ENCODE measurements around the gene NFIC.
"Not testable (repeated sequence)": the region's sequence is repeated elsewhere in the genome, so short reads cannot be mapped to it uniquely, and the experiment has no call there.

The NFIC gene

DNA sequence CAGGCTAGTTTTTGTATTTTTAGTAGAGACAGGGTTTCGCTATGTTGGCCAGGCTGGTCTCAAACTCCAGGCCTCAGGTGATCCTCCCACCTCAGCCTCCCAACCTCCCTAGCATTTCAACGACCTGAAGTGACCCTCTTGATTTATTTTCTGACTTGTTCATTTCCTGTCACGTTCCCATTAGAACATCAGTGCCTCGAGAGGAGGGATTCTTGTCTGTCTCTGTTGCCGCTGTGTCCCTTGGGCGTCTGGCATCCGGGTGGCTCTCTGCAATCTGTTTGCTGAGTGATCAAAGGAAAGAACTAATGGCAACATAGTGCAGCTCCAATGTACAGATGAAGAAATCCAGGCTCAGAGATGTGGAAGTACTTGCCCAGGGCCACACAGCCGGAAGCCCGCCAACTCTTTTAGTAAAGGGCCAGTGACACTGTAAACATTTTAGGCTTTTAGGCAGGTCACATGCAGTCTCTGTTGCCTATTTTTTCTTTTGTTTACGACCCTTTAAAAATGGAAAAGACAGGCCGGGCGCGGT is 47.5 kb downstream of the NFIC start:
- in situ Hi-C loops (cut with MboI; ENCODE audit: low sequenced_read_pairs), result no loop called here

DNA sequence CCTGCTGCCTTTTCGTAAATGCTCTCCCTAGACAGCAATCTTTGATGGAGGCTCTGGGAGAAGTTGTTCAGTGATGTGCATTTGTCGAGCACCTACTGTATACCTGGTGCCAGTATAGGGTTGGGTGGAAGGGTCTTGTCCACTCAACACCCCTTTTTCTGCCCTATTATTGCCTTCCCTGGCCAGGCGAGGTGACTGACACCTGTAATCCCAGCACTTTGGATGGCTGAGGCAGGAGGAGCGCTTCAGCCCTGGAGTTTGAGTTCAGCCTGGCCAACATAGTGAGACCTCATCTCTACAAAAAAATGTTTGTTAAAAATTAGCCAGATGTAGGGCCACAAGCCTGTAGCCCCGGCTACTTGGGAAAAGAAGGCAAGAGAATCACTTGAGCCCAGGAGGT is 49.3 kb downstream of the NFIC start:
- in situ Hi-C loops (cut with MboI; ENCODE audit: low sequenced_read_pairs), result no loop called here

DNA sequence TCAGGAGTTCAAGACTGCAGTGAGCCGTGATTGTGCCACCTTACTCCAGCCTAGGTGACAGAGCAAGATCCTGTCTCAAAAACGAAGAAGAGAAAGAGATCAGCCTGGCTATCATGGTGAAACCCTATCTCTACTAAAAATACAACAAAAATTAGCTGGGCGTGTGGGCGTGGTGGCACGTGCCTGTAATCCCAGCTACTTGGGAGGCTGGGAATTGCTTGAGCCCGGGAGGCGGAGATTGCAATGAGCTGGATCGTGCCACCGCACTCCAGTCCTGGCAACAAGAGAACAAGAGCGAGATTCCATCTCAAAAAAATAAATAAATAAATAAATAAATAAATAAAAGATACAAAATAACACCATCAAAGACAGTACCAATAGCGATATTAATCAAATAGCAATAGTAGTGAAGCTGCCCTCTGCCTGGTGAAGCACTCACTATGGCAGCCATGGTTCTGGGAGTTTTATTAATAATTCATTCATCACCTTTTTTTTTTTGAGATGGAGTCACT is 53.9 kb downstream of the NFIC start:
- in situ Hi-C loops (cut with MboI; ENCODE audit: low sequenced_read_pairs), result no loop called here

DNA sequence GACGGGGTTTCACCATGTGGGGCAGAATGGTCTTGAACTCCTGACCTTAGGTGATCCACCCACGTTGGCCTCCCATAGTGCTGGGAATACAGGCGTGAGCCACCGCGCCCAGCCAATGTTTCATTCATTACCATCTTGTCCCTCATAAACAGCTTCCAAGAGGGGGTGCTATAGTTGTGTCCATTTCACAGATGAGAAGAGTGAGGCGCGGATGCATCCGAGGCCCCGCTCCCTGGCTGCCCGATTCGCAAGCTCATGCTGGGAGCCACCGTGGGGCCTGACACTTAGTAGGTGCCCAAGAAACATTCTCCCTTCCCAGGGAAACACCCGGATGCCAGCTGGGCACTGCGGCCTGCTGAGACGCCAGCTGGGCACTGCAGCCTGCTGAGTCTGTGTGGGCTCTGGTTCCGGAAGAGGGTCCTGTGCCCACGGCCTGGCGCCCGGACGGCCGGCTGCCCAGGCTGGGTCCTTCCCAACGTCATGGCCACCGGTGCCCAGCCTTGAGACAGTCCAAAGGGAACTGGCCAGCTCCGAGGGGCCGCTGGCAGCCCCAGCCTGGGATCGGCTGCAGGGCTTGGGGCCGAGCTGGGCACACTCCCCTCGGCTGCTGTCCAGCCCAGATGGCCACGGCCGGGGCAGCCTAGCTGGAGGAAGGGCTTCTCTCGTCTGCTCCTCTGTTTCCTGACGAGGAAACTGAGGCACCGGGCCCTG is 54.7 kb downstream of the NFIC start:
- in situ Hi-C loops (cut with MboI; ENCODE audit: low sequenced_read_pairs), result no loop called here

DNA sequence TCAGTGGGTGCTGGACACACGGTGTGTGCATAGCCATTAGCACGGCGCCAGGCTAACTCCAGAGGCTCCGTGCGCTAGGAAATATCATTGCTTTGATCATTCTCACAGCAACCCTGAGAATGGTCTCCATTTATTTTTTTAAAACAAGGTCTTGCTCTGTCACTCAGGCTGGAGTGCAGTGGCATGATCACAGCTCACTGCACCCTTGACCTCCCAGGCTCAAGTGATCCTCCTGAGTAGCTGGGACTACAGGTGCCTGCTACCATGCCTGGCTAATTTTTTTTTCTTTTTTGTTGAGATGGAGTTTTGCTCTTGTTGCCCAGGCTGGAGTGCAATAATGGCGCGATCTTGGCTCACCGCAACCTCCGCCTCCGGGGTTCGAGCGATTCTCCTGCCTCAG is 55.3 kb downstream of the NFIC start:
- in situ Hi-C loops (cut with MboI; ENCODE audit: low sequenced_read_pairs), result not testable (repeated sequence)

DNA sequence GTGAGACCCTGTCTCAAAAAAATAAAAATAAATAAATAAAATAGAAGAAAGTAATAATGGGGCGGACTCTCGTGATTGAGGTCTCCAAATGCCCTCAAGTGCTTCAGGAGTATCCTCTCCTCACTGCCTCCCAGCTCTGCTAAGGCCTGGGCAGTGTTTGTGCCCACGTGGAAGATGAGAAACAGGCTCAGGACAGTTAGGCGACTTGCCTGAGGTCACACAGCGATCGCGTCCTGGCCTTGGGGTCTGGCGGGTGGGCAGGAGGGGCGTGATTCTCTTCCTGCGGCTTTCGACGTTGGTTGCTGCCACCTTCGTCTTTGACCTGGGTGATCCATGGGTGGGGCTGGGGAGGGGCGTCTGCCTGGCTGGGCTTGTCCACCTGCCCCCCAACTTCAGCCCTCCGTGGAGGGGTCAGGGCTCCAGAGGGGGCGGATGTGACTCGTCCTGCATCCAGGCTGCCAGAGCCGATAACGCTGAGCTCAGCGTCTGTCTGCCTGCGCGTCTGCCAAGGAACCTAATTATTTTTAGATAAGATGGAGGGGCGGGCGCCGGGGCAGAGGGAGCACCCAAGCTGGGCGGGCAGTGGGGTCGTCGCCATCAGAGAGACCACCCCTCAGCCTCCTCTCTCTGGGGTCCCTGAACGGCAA is 56.9 kb downstream of the NFIC start:
- in situ Hi-C loops (cut with MboI; ENCODE audit: low sequenced_read_pairs), result no loop called here

DNA sequence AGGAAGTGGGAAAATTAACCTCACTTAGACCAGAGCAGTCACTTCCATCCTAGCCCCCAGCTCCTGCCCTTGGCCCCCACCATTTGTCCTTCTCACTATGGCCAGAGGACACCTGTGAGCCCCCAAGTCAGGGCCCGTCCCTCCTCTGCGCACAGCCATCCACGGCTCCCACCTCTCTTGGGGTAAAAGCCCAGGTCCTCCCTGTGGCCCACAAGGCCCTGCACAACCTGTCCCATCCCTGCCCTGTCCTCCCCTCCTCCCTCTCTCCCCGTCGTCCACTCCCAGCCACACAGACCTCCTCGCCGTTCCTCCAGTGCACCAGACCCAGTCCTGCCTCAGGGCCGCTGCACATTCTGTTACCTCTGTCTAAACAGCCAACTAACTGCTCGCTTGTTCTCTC is 60.0 kb downstream of the NFIC start:
- in situ Hi-C loops (cut with MboI; ENCODE audit: low sequenced_read_pairs), result no loop called here

DNA sequence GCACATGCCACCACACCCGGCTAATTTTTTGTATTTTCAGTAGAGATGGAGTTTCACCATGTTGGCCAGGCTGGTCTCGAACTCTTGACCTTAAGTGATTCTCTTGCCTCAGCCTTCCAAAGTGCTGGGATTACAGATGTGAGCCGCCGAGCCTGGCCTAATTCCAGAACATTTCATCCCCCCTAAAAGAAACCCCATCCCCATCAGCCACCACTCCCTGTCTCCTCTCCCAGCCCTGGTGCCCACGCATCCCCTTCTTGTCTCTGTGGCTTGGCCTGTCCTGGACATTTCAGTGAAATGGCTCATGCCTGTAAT is 63.9 kb downstream of the NFIC start:
- in situ Hi-C loops (cut with MboI; ENCODE audit: low sequenced_read_pairs), result not testable (repeated sequence)

DNA sequence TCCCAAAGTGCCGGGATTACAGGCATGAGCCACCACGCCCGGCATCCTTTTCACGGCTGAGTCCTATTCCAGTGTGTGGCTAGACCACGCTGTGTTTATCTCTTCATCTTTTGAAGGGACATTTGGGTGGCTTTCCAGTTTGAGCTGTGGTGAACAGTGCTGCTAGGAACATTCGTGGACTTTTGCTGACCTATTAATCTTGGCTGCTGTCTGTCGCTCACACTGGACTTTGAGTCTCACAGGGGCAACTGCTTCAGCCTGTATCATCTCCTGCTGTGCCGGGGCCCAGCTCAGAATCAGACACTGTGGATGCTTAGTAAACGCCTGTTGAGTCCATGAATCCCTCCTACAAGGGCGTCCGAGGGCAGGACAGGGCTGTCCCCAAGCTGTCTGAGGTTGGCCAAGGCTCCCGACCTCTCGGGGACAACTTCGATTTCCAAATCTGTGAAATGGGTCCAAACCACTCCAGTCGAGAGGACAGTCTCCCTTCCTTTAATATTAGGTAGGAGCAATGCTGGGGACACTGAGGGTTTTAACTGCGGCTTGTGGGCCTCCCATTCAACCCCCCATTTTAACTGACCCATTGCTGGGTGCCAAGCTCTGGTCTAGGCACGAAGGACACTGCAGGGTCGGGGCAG is 65.5 kb downstream of the NFIC start:
- in situ Hi-C loops (cut with MboI; ENCODE audit: low sequenced_read_pairs), result no loop called here

DNA sequence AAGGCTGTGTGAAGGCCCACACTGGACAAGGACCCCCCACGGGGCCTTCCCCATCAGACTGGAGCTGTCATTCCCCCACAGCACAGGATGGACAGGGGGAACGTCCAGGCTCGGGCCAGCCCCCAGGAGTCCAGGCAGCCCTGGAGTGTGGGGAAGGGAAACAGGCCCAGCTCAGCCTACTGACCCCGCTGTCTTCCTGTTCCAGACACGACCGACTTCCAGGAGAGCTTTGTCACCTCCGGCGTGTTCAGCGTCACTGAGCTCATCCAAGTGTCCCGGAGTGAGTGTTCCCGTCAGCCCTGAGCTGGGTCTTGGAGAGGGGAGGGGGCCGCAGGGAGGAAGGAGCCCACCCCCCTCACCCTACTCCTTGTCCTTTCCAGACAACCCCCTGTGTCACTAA is 66.9 kb downstream of the NFIC start:
- in situ Hi-C loops (cut with MboI; ENCODE audit: low sequenced_read_pairs), result no loop called here

DNA sequence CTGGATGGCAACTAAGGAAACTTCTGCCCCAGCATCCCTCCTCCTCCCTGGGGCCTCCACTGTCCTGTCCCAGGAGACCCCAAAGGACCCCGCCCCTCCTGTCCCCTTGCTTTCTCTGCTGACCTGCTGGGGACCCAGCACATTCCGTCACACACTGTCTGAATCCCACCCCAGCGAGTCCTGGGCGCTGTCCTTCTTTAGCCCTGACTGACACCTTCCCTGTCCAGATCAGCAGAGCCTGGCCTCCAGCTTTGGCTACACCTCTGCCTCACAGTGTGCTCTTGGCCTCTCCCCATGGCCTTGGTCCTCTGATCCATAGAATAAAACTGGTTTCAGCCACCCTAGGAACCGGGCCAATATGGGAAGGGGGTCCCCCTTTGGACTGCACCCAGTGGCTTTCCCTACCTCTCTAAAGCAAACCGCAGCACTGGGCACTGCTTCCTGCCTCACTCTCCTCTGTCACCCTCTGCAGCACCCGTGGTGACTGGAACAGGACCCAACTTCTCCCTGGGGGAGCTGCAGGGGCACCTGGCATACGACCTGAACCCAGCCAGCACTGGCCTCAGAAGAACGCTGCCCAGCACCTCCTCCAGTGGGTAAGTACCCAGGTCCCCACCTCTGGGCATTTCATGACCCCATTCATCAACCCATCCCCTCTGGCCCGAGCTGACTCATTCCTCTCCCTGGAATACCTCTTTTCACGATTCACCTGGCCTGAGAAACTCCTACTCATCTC is 67.6 kb downstream of the NFIC start:
- in situ Hi-C loops (cut with MboI; ENCODE audit: low sequenced_read_pairs), result no loop called here

DNA sequence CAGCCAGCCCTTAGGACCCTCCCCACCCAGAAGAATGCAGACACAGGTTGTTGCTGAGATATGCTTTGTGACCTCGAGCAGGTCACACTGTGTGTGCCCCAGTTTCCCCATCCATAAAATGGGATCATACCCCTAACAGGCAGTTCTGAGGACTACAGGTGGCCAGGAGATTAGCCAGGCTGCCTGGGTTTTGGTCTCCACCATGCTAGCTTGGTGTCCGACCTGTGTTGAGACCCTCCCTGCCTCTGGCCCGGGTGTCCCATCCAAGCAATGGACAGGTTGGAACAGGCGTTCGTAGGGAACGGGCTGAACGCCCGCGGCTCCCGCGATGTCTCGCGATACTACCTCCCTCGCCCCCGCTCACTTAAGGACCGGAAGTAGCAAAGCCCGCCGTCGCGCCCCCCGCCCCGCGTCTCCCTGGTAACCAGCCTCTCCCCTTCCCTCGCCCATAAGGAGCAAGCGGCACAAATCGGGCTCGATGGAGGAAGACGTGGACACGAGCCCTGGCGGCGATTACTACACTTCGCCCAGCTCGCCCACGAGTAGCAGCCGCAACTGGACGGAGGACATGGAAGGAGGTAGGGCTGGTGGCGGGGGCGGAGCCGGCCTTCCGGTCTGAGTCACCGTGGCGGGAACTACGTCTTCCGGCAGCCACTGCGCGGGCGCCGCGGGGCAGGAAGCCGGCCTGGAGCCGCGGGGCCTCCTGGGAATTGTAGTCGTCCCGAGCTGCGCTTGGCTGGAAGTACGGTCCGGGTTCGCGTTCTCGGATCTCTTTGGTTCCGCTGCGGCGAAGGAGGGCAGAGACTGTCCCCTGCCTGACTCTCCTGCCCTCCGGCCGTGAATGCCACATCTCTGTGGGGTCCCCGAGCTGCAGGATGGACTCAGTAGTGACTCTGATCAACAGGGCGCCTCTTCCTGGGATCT is 68.5 kb downstream of the NFIC start:
- in situ Hi-C loops (cut with MboI; ENCODE audit: low sequenced_read_pairs), result no loop called here

DNA sequence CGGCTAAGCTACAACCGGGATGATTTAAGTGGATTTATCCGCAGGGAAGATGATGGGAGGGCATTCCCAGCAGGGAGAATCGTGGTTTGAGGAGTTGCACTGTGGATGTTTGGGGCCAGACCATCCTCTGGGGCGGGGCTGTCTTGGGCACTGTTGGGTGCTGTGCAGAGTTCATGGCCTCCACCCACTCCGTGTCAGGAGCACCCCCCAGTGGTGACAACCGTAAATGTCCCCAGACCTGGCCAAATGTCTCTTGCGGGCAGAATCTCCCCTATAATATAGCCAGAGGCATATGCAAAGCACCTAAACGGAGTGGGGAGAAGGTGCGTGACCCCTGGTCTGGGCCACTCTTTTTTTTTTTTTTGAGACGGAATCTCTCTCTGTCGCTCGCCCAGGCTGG is 73.7 kb downstream of the NFIC start:
- in situ Hi-C loops (cut with MboI; ENCODE audit: low sequenced_read_pairs), result no loop called here

DNA sequence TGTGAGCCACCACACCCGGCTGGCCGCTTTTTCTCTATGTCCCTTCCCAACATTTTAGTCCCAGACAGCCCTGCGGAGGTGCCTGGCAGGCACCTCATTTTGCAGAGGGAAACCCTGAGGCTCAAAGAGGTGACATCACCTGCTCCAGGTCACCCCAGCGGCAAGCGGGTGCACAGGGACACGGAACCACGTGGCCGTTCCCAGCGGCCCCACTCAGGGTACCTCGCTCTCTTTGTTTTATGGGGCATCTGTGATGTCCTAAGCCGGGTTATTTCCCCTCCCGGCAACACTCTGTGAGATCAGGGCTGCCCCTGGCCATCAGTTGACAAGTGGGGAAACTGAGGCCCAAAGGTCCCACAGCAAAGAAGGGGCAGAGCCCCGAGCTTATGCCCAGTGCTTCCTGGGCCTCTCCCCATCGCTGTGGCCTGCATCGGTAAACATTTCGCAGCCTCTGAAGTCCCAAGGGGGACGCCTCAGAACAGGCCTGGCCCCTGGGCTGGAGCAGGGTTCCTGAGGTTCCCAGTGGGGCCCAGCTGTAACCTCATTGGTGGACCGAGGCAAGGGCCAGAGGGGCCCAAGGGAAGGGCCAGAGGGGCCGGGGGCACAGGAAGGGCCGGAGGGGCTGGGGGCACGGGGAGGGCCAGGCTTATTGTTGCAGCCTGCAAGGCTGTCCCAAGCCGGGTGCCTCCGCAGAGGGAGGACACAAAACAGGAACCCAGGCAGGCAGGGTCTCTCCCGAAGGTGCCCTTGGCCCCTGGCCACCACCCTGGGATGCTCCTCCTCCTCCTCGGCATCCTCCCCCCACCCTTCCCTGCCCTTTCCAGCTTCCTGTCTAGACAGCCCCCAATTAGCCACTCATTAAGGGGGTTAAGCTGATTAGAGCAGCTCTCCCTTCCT is 75.0 kb downstream of the NFIC start:
- in situ Hi-C loops (cut with MboI; ENCODE audit: low sequenced_read_pairs), result no loop called here

DNA sequence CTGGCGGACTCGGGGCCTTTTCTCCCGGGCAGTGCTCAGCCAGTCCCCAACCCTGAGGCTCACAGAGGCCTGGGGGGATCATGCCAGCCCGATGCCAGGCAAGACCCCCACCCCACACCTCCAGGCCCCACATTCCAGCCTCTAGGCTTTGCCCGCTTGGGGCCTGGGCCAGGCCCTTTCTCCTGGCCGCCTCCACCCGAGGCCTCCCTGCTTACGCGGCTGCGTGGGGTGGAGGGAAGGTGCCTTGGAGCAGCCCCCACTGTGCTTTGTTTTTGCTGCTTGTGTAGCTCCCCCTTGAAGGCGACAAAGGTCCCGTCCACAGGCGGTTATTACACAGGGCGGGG is 75.6 kb downstream of the NFIC start:
- in situ Hi-C loops (cut with MboI; ENCODE audit: low sequenced_read_pairs), result no loop called here

DNA sequence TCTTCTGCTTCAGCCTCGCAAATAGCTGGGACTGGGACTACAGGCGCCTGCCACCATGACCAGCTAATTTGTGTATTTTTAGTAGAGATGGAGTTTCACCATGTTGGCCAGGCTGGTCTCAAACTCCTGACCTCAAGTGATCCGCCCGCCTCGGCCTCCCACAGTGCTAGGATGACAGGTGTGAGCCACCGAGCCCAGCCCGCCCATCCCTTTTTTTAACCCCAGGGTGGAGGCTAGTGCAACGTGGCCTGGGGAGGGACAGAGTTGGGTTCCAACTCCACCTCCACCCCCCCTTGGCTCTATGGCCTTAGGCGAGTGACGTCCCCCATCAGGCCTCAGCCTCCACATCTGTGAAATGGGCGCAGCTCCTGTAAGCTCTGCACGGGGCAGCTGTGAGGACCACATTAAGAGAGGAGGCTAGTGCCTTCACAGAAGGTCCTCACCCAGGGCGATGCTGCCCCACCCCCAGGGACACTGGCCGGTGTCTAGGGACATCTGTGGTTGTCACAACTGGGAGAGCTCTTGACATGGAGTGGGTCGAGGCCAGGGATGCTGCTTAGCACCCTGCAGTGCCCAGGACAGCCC is 76.2 kb downstream of the NFIC start:
- in situ Hi-C loops (cut with MboI; ENCODE audit: low sequenced_read_pairs), result no loop called here

DNA sequence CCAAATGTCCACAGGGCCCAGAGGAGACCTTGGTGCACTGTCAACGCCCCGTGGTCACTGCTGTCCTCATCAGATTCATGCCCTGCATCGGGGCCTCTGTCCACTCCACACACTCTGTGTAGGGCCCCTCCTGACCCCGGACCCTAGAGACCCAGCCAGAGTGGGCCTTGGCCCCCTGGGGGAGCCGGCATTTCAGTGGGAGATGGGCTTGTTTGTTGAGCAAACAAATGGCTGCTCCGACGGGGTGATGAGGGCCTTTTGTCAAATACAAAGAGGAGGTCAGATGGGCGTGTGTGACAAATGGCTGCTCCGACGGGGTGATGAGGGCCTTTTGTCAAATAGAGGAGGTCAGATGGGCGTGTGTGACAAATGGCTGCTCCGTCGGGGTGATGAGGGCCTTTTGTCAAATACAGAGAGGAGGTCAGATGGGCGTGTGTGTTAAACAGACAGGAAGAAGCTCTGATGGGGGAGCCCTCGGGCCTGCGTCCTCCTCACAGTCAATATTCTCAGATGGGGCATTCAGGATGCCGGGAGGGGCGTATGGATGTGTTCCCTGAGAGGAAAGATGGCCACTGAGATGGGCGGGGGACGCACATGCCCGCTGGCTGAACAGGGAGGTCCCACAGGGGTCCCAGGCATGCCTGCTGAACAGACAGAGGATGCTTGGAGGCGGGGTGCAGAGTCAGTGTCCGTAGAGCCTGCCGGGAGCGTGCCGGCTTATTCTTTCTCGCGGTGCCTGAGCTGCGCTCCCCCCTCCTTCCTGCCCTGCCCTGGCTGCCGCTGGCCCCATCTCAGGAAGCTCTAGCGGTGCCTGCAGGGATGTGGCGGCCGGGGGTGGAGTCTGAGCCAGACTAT is 77.7 kb downstream of the NFIC start:
- in situ Hi-C loops (cut with MboI; ENCODE audit: low sequenced_read_pairs), result no loop called here

DNA sequence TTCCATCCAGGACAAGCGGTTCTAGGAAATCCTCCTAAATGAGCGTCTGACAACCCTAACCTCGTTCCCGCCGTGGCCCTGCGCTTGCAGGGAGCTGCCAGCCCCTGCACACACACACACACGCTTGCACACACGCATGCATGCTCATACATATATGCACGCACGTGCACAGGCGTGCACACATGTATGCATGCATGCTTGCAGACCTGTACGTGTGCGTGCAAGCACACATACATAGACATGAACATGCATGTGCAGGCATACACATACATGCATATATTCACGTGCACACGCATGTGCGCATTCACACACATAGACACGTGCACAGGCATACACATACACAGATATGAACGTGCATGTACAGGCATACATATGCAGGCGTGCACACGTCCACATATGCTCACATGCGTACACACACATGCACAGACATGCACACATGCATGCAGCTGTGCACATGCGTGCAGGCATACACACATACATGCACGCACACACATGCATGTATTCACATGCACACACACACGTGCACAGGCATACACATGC is 78.4 kb downstream of the NFIC start:
- in situ Hi-C loops (cut with MboI; ENCODE audit: low sequenced_read_pairs), result no loop called here
